Neural progenitor cell (in vitro differentiated cells): Measurements from ENCODE around the gene ZNF862.

ENCODE experiments used
- CTCF ChIP-seq: fragments of 200-600 bp; sonication (generic); IDR thresholded peaks from 2 replicates; pipeline ENCODE4 v1.5.1; 2017; ENCODE audit warnings: antibody characterized with exemption, mild to moderate bottlenecking
- EZH2 ChIP-seq: fragments of 200-600 bp; sonication (generic); IDR thresholded peaks from 2 replicates; pipeline ENCODE4 v1.6.1; 2017; ENCODE audit warnings: antibody characterized with exemption, mild to moderate bottlenecking, moderate library complexity

GRCh38 chr7:149866139-149866778 lies 28.1 kb downstream of the ZNF862 start:
- TF ChIP-seq CTCF: no peak
- no peak for TF ChIP-seq EZH2
